ENCODE data around the gene LRRC74A.

The LRRC74A gene

GRCh38 chr14:76855066-76855465 is 28.9 kb downstream of the LRRC74A start:
- no peak for DNase-seq

- DNase-seq, result no peak
These were observed 30.6 kb downstream of the LRRC74A start for GRCh38 chr14:76856769-76857168.

GRCh38 chr14:76861574-76862255 is 35.5 kb downstream of the LRRC74A start:
- DNase-seq, result no peak

GRCh38 chr14:76862546-76863282 is 36.5 kb downstream of the LRRC74A start:
- no peak for DNase-seq

- DNase-seq, result peak; percentile 17
These were observed 37.7 kb downstream of the LRRC74A start for GRCh38 chr14:76863724-76864407.

GRCh38 chr14:76866456-76866855 is 40.2 kb downstream of the LRRC74A start:
- DNase-seq, result no peak

- peak; percentile 28 for DNase-seq
These were observed 41.6 kb downstream of the LRRC74A start for GRCh38 chr14:76867516-76868453.

GRCh38 chr14:76868454-76869170 is 42.4 kb downstream of the LRRC74A start:
- no peak for DNase-seq

- no peak for DNase-seq
These were observed 44.0 kb downstream of the LRRC74A start for GRCh38 chr14:76870166-76870565.

GRCh38 chr14:76872796-76873432 is 46.7 kb downstream of the LRRC74A start:
- DNase-seq, result peak; percentile 70

- no peak for DNase-seq
These were observed 48.5 kb downstream of the LRRC74A start for GRCh38 chr14:76874734-76875133.

- DNase-seq, result peak; percentile 58
These were observed 49.9 kb downstream of the LRRC74A start for GRCh38 chr14:76876076-76876475.

- no peak for DNase-seq
These were observed 51.7 kb downstream of the LRRC74A start for GRCh38 chr14:76877871-76878270.

GRCh38 chr14:76880449-76880848 is 54.2 kb downstream of the LRRC74A start:
- no peak for DNase-seq

GRCh38 chr14:76881348-76881747 is 55.1 kb downstream of the LRRC74A start:
- DNase-seq, result no peak

GRCh38 chr14:76882651-76883050 is 56.4 kb downstream of the LRRC74A start:
- no peak for DNase-seq

- no peak for DNase-seq
These were observed 57.2 kb downstream of the LRRC74A start for GRCh38 chr14:76883447-76883846.

GRCh38 chr14:76884394-76884793 is 58.2 kb downstream of the LRRC74A start:
- no peak for DNase-seq

- DNase-seq, result no peak
These were observed 58.7 kb downstream of the LRRC74A start for GRCh38 chr14:76884853-76885276.

- DNase-seq, result no peak
These were observed 61.0 kb downstream of the LRRC74A start for GRCh38 chr14:76887191-76887590.

- DNase-seq, result no peak
These were observed 65.2 kb downstream of the LRRC74A start for GRCh38 chr14:76891391-76891790.

- no peak for DNase-seq
These were observed 68.1 kb downstream of the LRRC74A start for GRCh38 chr14:76894308-76894707.
